Nephron (organoid): ENCODE data around the gene LRRFIP2.

Experiments
- H3K27ac Mint-ChIP-seq, 3 experiments: 2 replicates each; pipeline ENCODE4 v1.8.0; 2020; ENCODE audit warnings: mixed read lengths in 3 of 3, mild to moderate bottlenecking in 2 of 3, moderate library complexity in 1 of 3
- H3K27me3 Mint-ChIP-seq: 2 replicates; pipeline ENCODE4 v1.8.0; 2021; ENCODE audit warnings: low read depth, mild to moderate bottlenecking, moderate library complexity, mixed read lengths
- H3K36me3 Mint-ChIP-seq: 2 replicates; pipeline ENCODE4 v1.8.0; 2020; ENCODE audit warnings: low read depth, mixed read lengths
- H3K4me1 Mint-ChIP-seq: 2 replicates; pipeline ENCODE4 v1.8.0; 2020; ENCODE audit warnings: mixed read lengths
- H3K4me3 Mint-ChIP-seq, 3 experiments: 2 replicates each; pipeline ENCODE4 v1.8.0; 2020; ENCODE audit warnings: mild to moderate bottlenecking in 3 of 3, mixed read lengths in 3 of 3, moderate library complexity in 2 of 3
- H3K9me3 Mint-ChIP-seq: 2 replicates; pipeline ENCODE4 v1.8.0; 2020; ENCODE audit warnings: mixed read lengths
- TF ChIP-seq, protein P1 (sequence below), 3 experiments: fragments of 200-600 bp; sonication (generic); IDR thresholded peaks; one replicate each; pipeline ENCODE4 v1.5.0; 2021; ENCODE audit warnings: antibody characterized with exemption in 3 of 3; ENCODE audit not compliant: unreplicated experiment in 3 of 3

Gene LRRFIP2

DNA sequence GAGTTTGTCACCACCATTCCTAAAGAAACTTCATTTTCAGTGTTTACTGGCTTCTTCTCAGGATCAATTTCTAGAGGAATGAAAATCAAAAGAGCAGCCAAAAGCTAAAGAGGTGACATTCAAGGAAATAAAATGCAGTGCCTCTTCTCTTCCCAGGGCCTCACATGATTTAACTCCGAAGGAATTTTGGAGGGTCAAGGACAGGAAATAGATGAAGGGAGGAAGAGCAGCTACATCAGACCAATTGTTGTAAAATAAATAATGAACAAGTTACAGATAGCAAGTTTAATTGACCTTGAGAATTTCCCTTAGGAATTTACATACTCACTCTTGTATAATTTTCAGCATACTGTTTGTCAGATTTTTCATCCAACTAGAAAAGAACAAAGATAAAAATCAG is 78.1 kb downstream of the LRRFIP2 start:
- Mint-ChIP-seq H3K4me3 (no peak overlapping the region), H3K27me3 (no peaks in the 10 kb centered on the region), H3K27ac (peak overlapping the region; percentile 66 to 91 (median 78)), H3K36me3 (peaks cover 16% of the 10 kb centered on the region), H3K9me3 (no peaks in the 10 kb centered on the region), H3K4me1 (peaks cover 33% of the 10 kb centered on the region)
- TF ChIP-seq, protein P1, sequence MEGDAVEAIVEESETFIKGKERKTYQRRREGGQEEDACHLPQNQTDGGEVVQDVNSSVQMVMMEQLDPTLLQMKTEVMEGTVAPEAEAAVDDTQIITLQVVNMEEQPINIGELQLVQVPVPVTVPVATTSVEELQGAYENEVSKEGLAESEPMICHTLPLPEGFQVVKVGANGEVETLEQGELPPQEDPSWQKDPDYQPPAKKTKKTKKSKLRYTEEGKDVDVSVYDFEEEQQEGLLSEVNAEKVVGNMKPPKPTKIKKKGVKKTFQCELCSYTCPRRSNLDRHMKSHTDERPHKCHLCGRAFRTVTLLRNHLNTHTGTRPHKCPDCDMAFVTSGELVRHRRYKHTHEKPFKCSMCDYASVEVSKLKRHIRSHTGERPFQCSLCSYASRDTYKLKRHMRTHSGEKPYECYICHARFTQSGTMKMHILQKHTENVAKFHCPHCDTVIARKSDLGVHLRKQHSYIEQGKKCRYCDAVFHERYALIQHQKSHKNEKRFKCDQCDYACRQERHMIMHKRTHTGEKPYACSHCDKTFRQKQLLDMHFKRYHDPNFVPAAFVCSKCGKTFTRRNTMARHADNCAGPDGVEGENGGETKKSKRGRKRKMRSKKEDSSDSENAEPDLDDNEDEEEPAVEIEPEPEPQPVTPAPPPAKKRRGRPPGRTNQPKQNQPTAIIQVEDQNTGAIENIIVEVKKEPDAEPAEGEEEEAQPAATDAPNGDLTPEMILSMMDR (IDR thresholded peaks at IDR 0.05; ENCODE audit: unreplicated experiment in 3 of 3), result no peak

DNA sequence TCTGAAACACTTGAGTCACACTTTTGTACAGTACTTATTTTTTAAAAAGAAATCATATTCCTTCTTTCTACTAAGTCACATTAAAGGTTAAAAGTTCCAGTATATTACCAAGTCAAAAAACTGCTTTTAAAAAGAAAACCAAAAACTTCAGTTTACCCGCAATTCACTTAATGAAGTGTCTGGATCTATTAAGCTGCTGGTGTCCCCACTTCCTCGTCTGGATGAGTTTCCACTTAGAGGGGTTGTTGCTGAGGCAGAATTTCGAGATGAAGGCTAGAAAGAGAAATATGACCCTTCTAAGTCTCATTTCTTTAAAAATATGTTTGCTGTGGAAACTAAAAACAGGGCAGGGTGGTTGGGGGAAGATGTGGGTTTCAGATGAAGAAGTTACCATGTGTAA is 79.7 kb downstream of the LRRFIP2 start:
- peaks cover 30% of the 10 kb centered on the region for H3K36me3 Mint-ChIP-seq

DNA sequence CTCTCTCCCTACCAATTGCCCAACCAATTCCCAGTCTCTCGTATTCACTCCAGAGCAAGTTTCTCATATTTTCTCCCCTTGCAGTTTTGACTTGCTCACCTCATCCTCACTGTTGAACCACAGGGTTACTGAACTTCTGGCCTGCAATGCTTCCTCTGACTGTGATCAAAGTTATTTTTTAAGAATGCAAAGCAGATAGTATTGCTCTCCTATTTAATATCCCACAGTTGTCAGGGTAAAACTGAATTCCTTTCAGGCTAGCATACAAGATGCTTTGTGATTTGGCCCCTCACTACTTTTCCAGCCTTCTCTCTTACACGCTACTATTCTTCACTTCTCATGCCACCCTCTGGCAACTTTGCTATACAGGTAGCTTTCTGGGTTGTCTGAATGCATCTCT is 80.9 kb downstream of the LRRFIP2 start:
- peak overlapping the region; percentile 2 to 48 (median 24) for H3K27ac Mint-ChIP-seq
- no peaks in the 10 kb centered on the region for H3K9me3 Mint-ChIP-seq
- no peak overlapping the region for H3K4me3 Mint-ChIP-seq
- no peaks in the 10 kb centered on the region for H3K27me3 Mint-ChIP-seq
- peaks cover 29% of the 10 kb centered on the region for H3K4me1 Mint-ChIP-seq
- TF ChIP-seq, protein P1 (IDR thresholded peaks at IDR 0.05; ENCODE audit: unreplicated experiment in 3 of 3), result no peak
- H3K36me3 Mint-ChIP-seq, result peaks cover 34% of the 10 kb centered on the region

More for the DNA sequence above, 79.7 kb downstream of the LRRFIP2 start:
- Mint-ChIP-seq H3K9me3 (no peaks in the 10 kb centered on the region), H3K4me1 (peaks cover 34% of the 10 kb centered on the region), H3K27ac (peak overlapping the region in 2 of 3 experiments; percentile 51 to 64), H3K4me3 (no peak overlapping the region), H3K27me3 (no peaks in the 10 kb centered on the region)
- TF ChIP-seq, protein P1 (IDR thresholded peaks at IDR 0.05; ENCODE audit: unreplicated experiment in 3 of 3), result no peak

DNA sequence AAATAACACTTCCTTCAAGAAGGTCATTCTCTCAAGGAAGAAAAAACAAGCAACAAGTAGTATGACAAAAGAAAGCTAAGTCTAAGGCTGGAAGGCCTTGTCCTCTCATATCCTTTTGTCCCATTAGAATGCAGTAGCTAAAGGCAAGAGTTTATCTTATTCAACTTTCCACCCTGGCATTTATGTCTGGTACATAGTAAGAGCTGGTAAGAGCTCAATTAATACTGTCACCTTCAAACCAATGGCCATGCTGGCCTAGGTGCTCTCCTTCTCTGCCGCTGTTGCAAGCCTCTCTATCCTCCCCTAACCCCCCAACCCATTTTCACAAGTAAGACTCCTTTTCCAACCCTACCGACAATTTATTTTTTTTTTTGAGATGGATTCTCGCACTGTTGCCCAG is 81.9 kb downstream of the LRRFIP2 start:
- Mint-ChIP-seq H3K4me3 (no peak overlapping the region), H3K36me3 (peaks cover 34% of the 10 kb centered on the region), H3K27me3 (no peaks in the 10 kb centered on the region), H3K27ac (peak overlapping the region in 1 of 3 experiments; percentile 59), H3K9me3 (no peaks in the 10 kb centered on the region), H3K4me1 (peaks cover 26% of the 10 kb centered on the region)
- TF ChIP-seq, protein P1 (IDR thresholded peaks at IDR 0.05; ENCODE audit: unreplicated experiment in 3 of 3), result no peak

DNA sequence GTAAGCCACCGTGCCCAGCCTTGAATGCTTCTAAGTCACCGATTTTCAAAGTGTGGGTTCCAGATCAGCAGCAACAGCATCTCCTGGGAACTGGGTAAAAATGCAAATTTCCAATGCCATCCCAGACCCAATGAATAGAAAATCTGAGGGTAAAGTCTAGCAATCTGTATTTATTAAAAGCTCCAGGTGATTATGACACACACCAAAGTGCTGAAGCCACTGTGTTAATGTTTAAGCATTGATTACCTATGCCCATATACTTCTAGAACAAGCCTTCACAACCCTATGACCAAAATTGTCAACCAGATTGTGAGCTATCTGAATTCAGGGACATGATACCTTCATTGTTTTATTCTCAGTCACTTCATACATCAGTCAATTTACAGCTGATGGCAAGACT is 86.5 kb downstream of the LRRFIP2 start:
- no peaks in the 10 kb centered on the region for H3K9me3 Mint-ChIP-seq
- H3K4me1 Mint-ChIP-seq, result peaks cover 6% of the 10 kb centered on the region
- no peak overlapping the region for H3K4me3 Mint-ChIP-seq
- TF ChIP-seq, protein P1 (IDR thresholded peaks at IDR 0.05; ENCODE audit: unreplicated experiment in 3 of 3), result no peak
- H3K27ac Mint-ChIP-seq, result no peak overlapping the region
- H3K27me3 Mint-ChIP-seq, result no peaks in the 10 kb centered on the region
- H3K36me3 Mint-ChIP-seq, result peaks cover 42% of the 10 kb centered on the region

DNA sequence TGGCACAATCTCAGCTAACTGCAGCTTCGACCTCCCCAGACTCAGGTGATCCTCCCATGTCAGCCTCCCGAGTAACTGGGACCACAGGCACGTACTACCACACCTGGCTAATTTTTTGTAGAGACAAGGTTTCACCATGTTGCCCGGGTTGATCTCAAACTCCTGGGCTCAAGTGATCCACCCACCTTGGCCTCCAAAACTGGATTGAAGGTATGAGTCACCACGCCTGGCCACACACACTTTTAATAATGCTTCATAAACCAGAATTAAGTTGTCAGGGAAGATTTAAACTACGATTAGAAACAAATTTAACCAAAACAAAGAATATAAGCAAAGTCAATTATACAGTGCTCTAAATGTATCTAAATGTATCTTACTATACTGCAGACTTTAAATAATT is 87.5 kb downstream of the LRRFIP2 start:
- peaks cover 6% of the 10 kb centered on the region for H3K4me1 Mint-ChIP-seq
- H3K27ac Mint-ChIP-seq, result no peak overlapping the region
- H3K36me3 Mint-ChIP-seq, result peaks cover 47% of the 10 kb centered on the region
- no peaks in the 10 kb centered on the region for H3K9me3 Mint-ChIP-seq
- TF ChIP-seq, protein P1 (IDR thresholded peaks at IDR 0.05; ENCODE audit: unreplicated experiment in 3 of 3), result no peak
- H3K4me3 Mint-ChIP-seq, result no peak overlapping the region
- H3K27me3 Mint-ChIP-seq, result no peaks in the 10 kb centered on the region
